Right lobe of liver (tissue), 6 donors: Measurements from ENCODE around the gene NCS1. TPM values are rescaled to one million over a fixed set of nuclear protein-coding genes. Genes with fewer than 3 reads are reported as not detected.
A peak's percentile ranks its signal among the peaks of the same experiment; 100 is the strongest.

Experiments used
- ATAC-seq, 4 donors: fragments of 200-7000 bp; cut with Tn5 transposase; one replicate each; pipeline ENCODE4 v1.9.1; 2020; ENCODE audit warnings: mild to moderate bottlenecking in 4 of 4, moderate library complexity in 4 of 4
- DNase-seq, 3 donors: peaks; one replicate each; pipeline ENCODE4 v3.0.0-alpha.2; 2020
- H3K27ac ChIP-seq, 3 donors: fragments of 200-600 bp; one replicate each; pipeline ENCODE4 v1.8.0; 2022
- H3K27me3 ChIP-seq, 2 donors: fragments of 200-600 bp; one replicate each; pipeline ENCODE4 v1.8.0; 2022
- H3K36me3 ChIP-seq, 4 donors: fragments of 200-600 bp; sonication (generic) in 1 of 4; one replicate each; pipeline versions ENCODE4 v1.5.1 to v1.8.0; 2017 to 2022; ENCODE audit warnings: control low read depth in 1 of 4
- H3K4me1 ChIP-seq, 4 donors: fragments of 200-600 bp; sonication (generic) in 1 of 4; one replicate each; pipeline versions ENCODE4 v1.5.1 to v1.8.0; 2017 to 2022; ENCODE audit warnings: control low read depth in 1 of 4
- H3K4me3 ChIP-seq, 3 donors: fragments of 200-600 bp; one replicate each; pipeline ENCODE4 v1.8.0; 2022
- H3K9me3 ChIP-seq, 4 donors: fragments of 200-600 bp; sonication (generic) in 1 of 4; one replicate each; pipeline versions ENCODE4 v1.5.1 to v1.8.0; 2017 to 2022; ENCODE audit warnings: control low read depth in 1 of 4
- CTCF ChIP-seq, 4 donors: fragments of 200-600 bp in 3 of 4; fragments of 450-650 bp in 1 of 4; IDR thresholded peaks; one replicate each; pipeline versions ENCODE4 v1.5.1 to v1.8.0; 2016 to 2022; ENCODE audit warnings: antibody characterized with exemption in 4 of 4, mild to moderate bottlenecking in 2 of 4
- POLR2A ChIP-seq: fragments of 450-650 bp; IDR thresholded peaks from one replicate; pipeline ENCODE4 v1.6.1; 2017; ENCODE audit warnings: antibody characterized with exemption, mild to moderate bottlenecking
- WGBS: methylation state at CpG from one replicate; pipeline ENCODE4 v1.1.6; 2018; ENCODE audit warnings: low coverage, low lambda C conversion rate; ENCODE audit not compliant: insufficient coverage; ENCODE audit errors: missing lambda C conversion rate; 5-methylcytosine and 5-hydroxymethylcytosine counted together
- intact Hi-C, 2 donors: fragments of 100-400 bp; cut with DNase I; formaldehyde crosslinking; loops; one replicate each; pipeline versions ENCODE4 v1.11.2 to v1.14.1; 2022
- total RNA-seq, 6 experiments: library from RNA; depleted of rRNA in 2 of 6; stranded (reverse); fragments of >200 nt in 2 of 6; fragmentation: NEBNext Ultra II Directional in 3 of 6; extraction: Animal tissue kit (Norgen Biotek cat#: 25700) in 3 of 6; gene quantifications; one replicate each; pipeline versions ENCODE4 v1.1.0 to v1.2.4, GENCODE V29; 2016 to 2023
- donor health status: DM: no; HTN: yes; CAD: no.
- donor health status: DM: no; HTN: no; CAD: no.
- donor health status: DM: no; HTN: no; CAD: no.
- donor health status: DM: no; HTN: yes; CAD: no.
- donor health status: DM: no; HTN: yes; CAD: no.

Gene NCS1
- total RNA-seq, 6 experiments from 2014 or later = 1.6 to 3.3 (median 2.8) TPM

GRCh38 chr9:130259044-130259443, 86.8 kb downstream of the NCS1 start:
- H3K27me3 ChIP-seq = no peaks in the 10 kb centered on the region
- no peak for DNase-seq
- WGBS = 45% methylated on average over 4 of the region's 4 CpGs
- TF ChIP-seq CTCF (IDR thresholded peaks at IDR 0.05) (no peak), POLR2A (no peak)
- H3K4me3 ChIP-seq = no peak overlapping the region
- peak; percentile 18 to 64 (median 24) for ATAC-seq
- no peaks in the 10 kb centered on the region for H3K36me3 ChIP-seq
- peak overlapping the region in 2 of 3 donors; percentile 20 to 29 for H3K27ac ChIP-seq
- no peaks in the 10 kb centered on the region for H3K9me3 ChIP-seq
- intact Hi-C loops = no loop called here
- peaks cover 0 to 44% (median 21%) of the 10 kb centered on the region in 4 donors for H3K4me1 ChIP-seq

GRCh38 chr9:130260816-130261765, 88.9 kb downstream of the NCS1 start:
- Histone ChIP-seq H3K4me1 (peaks cover 0 to 58% (median 25%) of the 10 kb centered on the region in 4 donors), H3K27ac (no peak overlapping the region), H3K4me3 (no peak overlapping the region), H3K9me3 (no peaks in the 10 kb centered on the region), H3K36me3 (no peaks in the 10 kb centered on the region), H3K27me3 (no peaks in the 10 kb centered on the region)
- WGBS = 74% methylated on average over 11 of the region's 16 CpGs
- no peak for ATAC-seq
- DNase-seq = no peak
- intact Hi-C loops = loop anchor here in 1 of 2 donors (10.0 kb wide), 1 partner anchor 84 kb away; no protein-coding TSS in a partner anchor
- TF ChIP-seq POLR2A (no peak), CTCF (IDR thresholded peaks at IDR 0.05) (no peak)

GRCh38 chr9:130262061-130262745, 90.0 kb downstream of the NCS1 start:
- Histone ChIP-seq H3K9me3 (no peaks in the 10 kb centered on the region), H3K4me3 (no peak overlapping the region), H3K27me3 (no peaks in the 10 kb centered on the region), H3K4me1 (peaks cover 0 to 58% (median 25%) of the 10 kb centered on the region in 4 donors), H3K27ac (peak overlapping the region in 1 of 3 donors; percentile 3), H3K36me3 (no peaks in the 10 kb centered on the region)
- 68% methylated on average over 16 of the region's 17 CpGs for WGBS
- intact Hi-C loops = loop anchor here in 1 of 2 donors (10.0 kb wide), 1 partner anchor 83 kb away; no protein-coding TSS in a partner anchor
- TF ChIP-seq POLR2A = no peak
- no peak for TF ChIP-seq CTCF (IDR thresholded peaks at IDR 0.05)
- DNase-seq = peak in 1 of 3 donors; percentile 66
- ATAC-seq = peak; percentile 5 to 52 (median 44)

GRCh38 chr9:130262771-130263170, 90.6 kb downstream of the NCS1 start:
- peak overlapping the region in 1 of 3 donors; percentile 3 for H3K27ac ChIP-seq
- DNase-seq = no peak
- no peak overlapping the region for H3K4me3 ChIP-seq
- no peaks in the 10 kb centered on the region for H3K36me3 ChIP-seq
- intact Hi-C loops = loop anchor here in 1 of 2 donors (10.0 kb wide), 1 partner anchor 82 kb away; no protein-coding TSS in a partner anchor
- no peak for ATAC-seq
- no peak for TF ChIP-seq CTCF (IDR thresholded peaks at IDR 0.05)
- TF ChIP-seq POLR2A = no peak
- H3K27me3 ChIP-seq = no peaks in the 10 kb centered on the region
- H3K9me3 ChIP-seq = no peaks in the 10 kb centered on the region
- H3K4me1 ChIP-seq = peaks cover 0 to 58% (median 25%) of the 10 kb centered on the region in 4 donors
- WGBS = 89% methylated on average over 3 of the region's 7 CpGs
